ENCODE data around the gene TGFBR3.

Gene TGFBR3

DNA sequence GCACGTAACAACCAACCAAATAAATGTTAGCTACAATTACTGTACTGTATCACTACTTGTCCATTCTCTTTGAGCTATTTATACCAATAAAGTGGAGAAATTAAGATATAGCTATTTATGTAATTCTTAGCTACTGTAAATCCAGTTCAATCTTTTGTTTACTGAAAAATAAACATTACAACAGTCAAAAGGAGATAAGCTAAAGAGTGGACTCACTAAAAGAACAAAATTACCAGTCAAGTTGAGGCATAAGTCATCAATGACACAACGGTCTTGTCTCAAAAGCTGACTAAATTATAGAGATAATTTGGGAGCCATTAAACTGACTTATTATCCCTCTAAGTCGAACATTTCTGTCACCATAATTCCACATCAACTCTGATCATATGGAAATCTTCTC lies 22.5 kb downstream of the TGFBR3 start (continued):
- TF ChIP-seq, protein P1, sequence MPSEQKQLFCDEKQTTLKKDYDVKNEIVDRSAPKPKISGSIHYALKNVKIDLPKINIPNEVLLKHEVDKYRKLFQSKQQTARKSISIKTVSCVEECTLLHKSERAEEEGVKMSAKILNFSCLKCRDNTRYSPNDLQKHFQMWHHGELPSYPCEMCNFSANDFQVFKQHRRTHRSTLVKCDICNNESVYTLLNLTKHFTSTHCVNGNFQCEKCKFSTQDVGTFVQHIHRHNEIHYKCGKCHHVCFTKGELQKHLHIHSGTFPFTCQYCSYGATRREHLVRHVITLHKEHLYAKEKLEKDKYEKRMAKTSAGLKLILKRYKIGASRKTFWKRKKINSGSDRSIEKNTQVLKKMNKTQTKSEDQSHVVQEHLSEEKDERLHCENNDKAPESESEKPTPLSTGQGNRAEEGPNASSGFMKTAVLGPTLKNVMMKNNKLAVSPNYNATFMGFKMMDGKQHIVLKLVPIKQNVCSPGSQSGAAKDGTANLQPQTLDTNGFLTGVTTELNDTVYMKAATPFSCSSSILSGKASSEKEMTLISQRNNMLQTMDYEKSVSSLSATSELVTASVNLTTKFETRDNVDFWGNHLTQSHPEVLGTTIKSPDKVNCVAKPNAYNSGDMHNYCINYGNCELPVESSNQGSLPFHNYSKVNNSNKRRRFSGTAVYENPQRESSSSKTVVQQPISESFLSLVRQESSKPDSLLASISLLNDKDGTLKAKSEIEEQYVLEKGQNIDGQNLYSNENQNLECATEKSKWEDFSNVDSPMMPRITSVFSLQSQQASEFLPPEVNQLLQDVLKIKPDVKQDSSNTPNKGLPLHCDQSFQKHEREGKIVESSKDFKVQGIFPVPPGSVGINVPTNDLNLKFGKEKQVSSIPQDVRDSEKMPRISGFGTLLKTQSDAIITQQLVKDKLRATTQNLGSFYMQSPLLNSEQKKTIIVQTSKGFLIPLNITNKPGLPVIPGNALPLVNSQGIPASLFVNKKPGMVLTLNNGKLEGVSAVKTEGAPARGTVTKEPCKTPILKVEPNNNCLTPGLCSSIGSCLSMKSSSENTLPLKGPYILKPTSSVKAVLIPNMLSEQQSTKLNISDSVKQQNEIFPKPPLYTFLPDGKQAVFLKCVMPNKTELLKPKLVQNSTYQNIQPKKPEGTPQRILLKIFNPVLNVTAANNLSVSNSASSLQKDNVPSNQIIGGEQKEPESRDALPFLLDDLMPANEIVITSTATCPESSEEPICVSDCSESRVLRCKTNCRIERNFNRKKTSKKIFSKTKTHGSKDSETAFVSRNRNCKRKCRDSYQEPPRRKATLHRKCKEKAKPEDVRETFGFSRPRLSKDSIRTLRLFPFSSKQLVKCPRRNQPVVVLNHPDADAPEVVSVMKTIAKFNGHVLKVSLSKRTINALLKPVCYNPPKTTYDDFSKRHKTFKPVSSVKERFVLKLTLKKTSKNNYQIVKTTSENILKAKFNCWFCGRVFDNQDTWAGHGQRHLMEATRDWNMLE (tag by site-specific recombination; conservative IDR thresholded peaks at IDR 0.05; ENCODE audit: low read depth) = no peak
- TF ChIP-seq ZNF184 (tag by site-specific recombination; IDR thresholded peaks at IDR 0.05) = no peak
- no peak for TF ChIP-seq ZNF558 (tag by site-specific recombination; IDR thresholded peaks at IDR 0.05)
- no peak; the same call in 1 of the 2 replicates for TF ChIP-seq ZNF626 (tag by site-specific recombination; IDR thresholded peaks at IDR 0.05)
- no peak for TF ChIP-seq MZF1 (tag by site-specific recombination; IDR thresholded peaks at IDR 0.05; ENCODE audit: borderline replicate concordance)
- TF ChIP-seq, protein P2, sequence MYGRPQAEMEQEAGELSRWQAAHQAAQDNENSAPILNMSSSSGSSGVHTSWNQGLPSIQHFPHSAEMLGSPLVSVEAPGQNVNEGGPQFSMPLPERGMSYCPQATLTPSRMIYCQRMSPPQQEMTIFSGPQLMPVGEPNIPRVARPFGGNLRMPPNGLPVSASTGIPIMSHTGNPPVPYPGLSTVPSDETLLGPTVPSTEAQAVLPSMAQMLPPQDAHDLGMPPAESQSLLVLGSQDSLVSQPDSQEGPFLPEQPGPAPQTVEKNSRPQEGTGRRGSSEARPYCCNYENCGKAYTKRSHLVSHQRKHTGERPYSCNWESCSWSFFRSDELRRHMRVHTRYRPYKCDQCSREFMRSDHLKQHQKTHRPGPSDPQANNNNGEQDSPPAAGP (tag by site-specific recombination; IDR thresholded peaks at IDR 0.05) = no peak
- no peak for TF ChIP-seq ZBTB48 (tag by site-specific recombination; IDR thresholded peaks at IDR 0.05)
- TF ChIP-seq OSR2 (tag by site-specific recombination; IDR thresholded peaks at IDR 0.05) = peak; percentile 70
- no peak for TF ChIP-seq ZNF664 (tag by site-specific recombination; IDR thresholded peaks at IDR 0.05)
- TF ChIP-seq RBAK (tag by site-specific recombination; IDR thresholded peaks at IDR 0.05) = no peak
- no peak for TF ChIP-seq ZFP69B (tag by site-specific recombination; IDR thresholded peaks at IDR 0.05)
- TF ChIP-seq, protein P3, sequence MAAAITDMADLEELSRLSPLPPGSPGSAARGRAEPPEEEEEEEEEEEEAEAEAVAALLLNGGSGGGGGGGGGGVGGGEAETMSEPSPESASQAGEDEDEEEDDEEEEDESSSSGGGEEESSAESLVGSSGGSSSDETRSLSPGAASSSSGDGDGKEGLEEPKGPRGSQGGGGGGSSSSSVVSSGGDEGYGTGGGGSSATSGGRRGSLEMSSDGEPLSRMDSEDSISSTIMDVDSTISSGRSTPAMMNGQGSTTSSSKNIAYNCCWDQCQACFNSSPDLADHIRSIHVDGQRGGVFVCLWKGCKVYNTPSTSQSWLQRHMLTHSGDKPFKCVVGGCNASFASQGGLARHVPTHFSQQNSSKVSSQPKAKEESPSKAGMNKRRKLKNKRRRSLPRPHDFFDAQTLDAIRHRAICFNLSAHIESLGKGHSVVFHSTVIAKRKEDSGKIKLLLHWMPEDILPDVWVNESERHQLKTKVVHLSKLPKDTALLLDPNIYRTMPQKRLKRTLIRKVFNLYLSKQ (tag by site-specific recombination; IDR thresholded peaks at IDR 0.05; ENCODE audit: borderline replicate concordance) = no peak
- no peak for TF ChIP-seq ZNF280D (tag by site-specific recombination; IDR thresholded peaks at IDR 0.05)
- TF ChIP-seq ZNF843 (tag by site-specific recombination; IDR thresholded peaks at IDR 0.05) = no peak
- TF ChIP-seq ZNF837 (tag by site-specific recombination; IDR thresholded peaks at IDR 0.05) = no peak
- no peak for TF ChIP-seq TCF7L2 (IDR thresholded peaks at IDR 0.05; ENCODE audit: borderline replicate concordance, low read depth, low read length)
- TF ChIP-seq PRDM6 (tag by site-specific recombination; IDR thresholded peaks at IDR 0.05) = peak; percentile 93
- no peak for TF ChIP-seq ZNF76 (tag by site-specific recombination; IDR thresholded peaks at IDR 0.05; ENCODE audit: borderline replicate concordance, low read depth)
- TF ChIP-seq ZNF624 (tag by site-specific recombination; IDR thresholded peaks at IDR 0.05) = no peak
- TF ChIP-seq PRDM10 (tag by site-specific recombination; IDR thresholded peaks at IDR 0.05) = no peak
- TF ChIP-seq, protein P4, sequence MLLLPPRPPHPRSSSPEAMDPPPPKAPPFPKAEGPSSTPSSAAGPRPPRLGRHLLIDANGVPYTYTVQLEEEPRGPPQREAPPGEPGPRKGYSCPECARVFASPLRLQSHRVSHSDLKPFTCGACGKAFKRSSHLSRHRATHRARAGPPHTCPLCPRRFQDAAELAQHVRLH (tag by site-specific recombination; IDR thresholded peaks at IDR 0.05) = no peak
- TF ChIP-seq ZNF132 (tag by site-specific recombination; IDR thresholded peaks at IDR 0.05; ENCODE audit: borderline replicate concordance) = no peak
- peak; percentile 81 for TF ChIP-seq FEZF1 (tag by site-specific recombination; IDR thresholded peaks at IDR 0.05)
- no peak for TF ChIP-seq KLF8 (tag by site-specific recombination; IDR thresholded peaks at IDR 0.05)
